ENCODE measurements around the gene FBXL15. TPM values are rescaled to one million over a fixed set of nuclear protein-coding genes. Genes with fewer than 3 reads are reported as not detected.
A peak's percentile ranks its signal among the peaks of the same experiment; 100 is the strongest.

Gene FBXL15
- total and polyA plus RNA-seq, 2 experiments from 2014 or later, result 18.5 to 36.1 TPM

- Histone ChIP-seq H3K79me2 (replicated peaks; ENCODE audit: insufficient read depth) (peaks cover 23% of the 10 kb centered on the region; the same call in 1 of the 2 replicates), H3K4me3 (peak overlapping the region; percentile 85), H3K4me2 (peak overlapping the region; percentile 96), H3K4me1 (ENCODE audit: insufficient read depth) (peaks cover 29% of the 10 kb centered on the region), H4K20me1 (replicated peaks; ENCODE audit: insufficient read depth) (no peaks in the 10 kb centered on the region), H3K27ac (ENCODE audit: low read depth) (peak overlapping the region; percentile 68), H2AFZ (peak overlapping the region; percentile 94), H3K9me2 (ENCODE audit: insufficient read depth) (no peaks in the 10 kb centered on the region), H3K27me3 (ENCODE audit: insufficient read depth) (peaks cover 5% of the 10 kb centered on the region; the same call in 1 of the 2 replicates), H3K36me3 (ENCODE audit: insufficient read depth) (no peaks in the 10 kb centered on the region), H3F3A (replicated peaks; ENCODE audit: low read depth) (0 out of 2 replicates have a peak, but pooled peaks cover 21% of the 10 kb centered on the region)
- peak; percentile 98 for DNase-seq (ENCODE audit: low spot score)
- H3K4me3 Mint-ChIP-seq, result peak overlapping the region; percentile 90
- peak; percentile 80 for ATAC-seq
- H3K27me3 Mint-ChIP-seq (ENCODE audit: insufficient read depth, low read depth, poor library complexity), result peaks cover 19% of the 10 kb centered on the region
- peak overlapping the region; percentile 90 for H3K27ac Mint-ChIP-seq
- no peaks in the 10 kb centered on the region for H3K9me3 Mint-ChIP-seq
- TF ChIP-seq, protein P1, sequence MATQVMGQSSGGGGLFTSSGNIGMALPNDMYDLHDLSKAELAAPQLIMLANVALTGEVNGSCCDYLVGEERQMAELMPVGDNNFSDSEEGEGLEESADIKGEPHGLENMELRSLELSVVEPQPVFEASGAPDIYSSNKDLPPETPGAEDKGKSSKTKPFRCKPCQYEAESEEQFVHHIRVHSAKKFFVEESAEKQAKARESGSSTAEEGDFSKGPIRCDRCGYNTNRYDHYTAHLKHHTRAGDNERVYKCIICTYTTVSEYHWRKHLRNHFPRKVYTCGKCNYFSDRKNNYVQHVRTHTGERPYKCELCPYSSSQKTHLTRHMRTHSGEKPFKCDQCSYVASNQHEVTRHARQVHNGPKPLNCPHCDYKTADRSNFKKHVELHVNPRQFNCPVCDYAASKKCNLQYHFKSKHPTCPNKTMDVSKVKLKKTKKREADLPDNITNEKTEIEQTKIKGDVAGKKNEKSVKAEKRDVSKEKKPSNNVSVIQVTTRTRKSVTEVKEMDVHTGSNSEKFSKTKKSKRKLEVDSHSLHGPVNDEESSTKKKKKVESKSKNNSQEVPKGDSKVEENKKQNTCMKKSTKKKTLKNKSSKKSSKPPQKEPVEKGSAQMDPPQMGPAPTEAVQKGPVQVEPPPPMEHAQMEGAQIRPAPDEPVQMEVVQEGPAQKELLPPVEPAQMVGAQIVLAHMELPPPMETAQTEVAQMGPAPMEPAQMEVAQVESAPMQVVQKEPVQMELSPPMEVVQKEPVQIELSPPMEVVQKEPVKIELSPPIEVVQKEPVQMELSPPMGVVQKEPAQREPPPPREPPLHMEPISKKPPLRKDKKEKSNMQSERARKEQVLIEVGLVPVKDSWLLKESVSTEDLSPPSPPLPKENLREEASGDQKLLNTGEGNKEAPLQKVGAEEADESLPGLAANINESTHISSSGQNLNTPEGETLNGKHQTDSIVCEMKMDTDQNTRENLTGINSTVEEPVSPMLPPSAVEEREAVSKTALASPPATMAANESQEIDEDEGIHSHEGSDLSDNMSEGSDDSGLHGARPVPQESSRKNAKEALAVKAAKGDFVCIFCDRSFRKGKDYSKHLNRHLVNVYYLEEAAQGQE (IDR thresholded peaks at IDR 0.05; ENCODE audit: unreplicated experiment), result peak; percentile 65
- TF ChIP-seq CREB1 (CRISPR knock-in tag; IDR thresholded peaks at IDR 0.05; ENCODE audit: low read depth), result peak; percentile 81
- TF ChIP-seq ZNF331 (CRISPR knock-in tag; IDR thresholded peaks at IDR 0.05; ENCODE audit: low read depth), result no peak
- peak; percentile 87 for TF ChIP-seq POLR2AphosphoS5 (IDR thresholded peaks at IDR 0.05; ENCODE audit: low read depth)
- TF ChIP-seq, protein P2, sequence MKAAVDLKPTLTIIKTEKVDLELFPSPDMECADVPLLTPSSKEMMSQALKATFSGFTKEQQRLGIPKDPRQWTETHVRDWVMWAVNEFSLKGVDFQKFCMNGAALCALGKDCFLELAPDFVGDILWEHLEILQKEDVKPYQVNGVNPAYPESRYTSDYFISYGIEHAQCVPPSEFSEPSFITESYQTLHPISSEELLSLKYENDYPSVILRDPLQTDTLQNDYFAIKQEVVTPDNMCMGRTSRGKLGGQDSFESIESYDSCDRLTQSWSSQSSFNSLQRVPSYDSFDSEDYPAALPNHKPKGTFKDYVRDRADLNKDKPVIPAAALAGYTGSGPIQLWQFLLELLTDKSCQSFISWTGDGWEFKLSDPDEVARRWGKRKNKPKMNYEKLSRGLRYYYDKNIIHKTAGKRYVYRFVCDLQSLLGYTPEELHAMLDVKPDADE (IDR thresholded peaks at IDR 0.05), result peak; percentile 84
- peaks cover 36% of the 10 kb centered on the region for H3K4me1 Mint-ChIP-seq
- H3K36me3 Mint-ChIP-seq (ENCODE audit: low read depth), result peaks cover 4% of the 10 kb centered on the region
These were observed 40.8 kb downstream of the FBXL15 start for GRCh38 chr10:102461187-102462054.

- no peak for ATAC-seq
- no peak for TF ChIP-seq JUNB (IDR thresholded peaks at IDR 0.05; ENCODE audit: unreplicated experiment)
- TF ChIP-seq STAT1 (IDR thresholded peaks at IDR 0.05; ENCODE audit: unreplicated experiment), result no peak
- TF ChIP-seq EZH2phosphoT487 (IDR thresholded peaks at IDR 0.05; ENCODE audit: unreplicated experiment), result no peak
- no peak for TF ChIP-seq NANOG (IDR thresholded peaks at IDR 0.05; ENCODE audit: borderline replicate concordance)
- TF ChIP-seq, protein P2 (IDR thresholded peaks at IDR 0.05), result no peak
- TF ChIP-seq, protein P3, sequence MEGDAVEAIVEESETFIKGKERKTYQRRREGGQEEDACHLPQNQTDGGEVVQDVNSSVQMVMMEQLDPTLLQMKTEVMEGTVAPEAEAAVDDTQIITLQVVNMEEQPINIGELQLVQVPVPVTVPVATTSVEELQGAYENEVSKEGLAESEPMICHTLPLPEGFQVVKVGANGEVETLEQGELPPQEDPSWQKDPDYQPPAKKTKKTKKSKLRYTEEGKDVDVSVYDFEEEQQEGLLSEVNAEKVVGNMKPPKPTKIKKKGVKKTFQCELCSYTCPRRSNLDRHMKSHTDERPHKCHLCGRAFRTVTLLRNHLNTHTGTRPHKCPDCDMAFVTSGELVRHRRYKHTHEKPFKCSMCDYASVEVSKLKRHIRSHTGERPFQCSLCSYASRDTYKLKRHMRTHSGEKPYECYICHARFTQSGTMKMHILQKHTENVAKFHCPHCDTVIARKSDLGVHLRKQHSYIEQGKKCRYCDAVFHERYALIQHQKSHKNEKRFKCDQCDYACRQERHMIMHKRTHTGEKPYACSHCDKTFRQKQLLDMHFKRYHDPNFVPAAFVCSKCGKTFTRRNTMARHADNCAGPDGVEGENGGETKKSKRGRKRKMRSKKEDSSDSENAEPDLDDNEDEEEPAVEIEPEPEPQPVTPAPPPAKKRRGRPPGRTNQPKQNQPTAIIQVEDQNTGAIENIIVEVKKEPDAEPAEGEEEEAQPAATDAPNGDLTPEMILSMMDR (conservative IDR thresholded peaks at IDR 0.05; ENCODE audit: low read depth in 2 of 2), result no peak
- TF ChIP-seq POLR2AphosphoS5 (IDR thresholded peaks at IDR 0.05; ENCODE audit: low read depth), result no peak
- TF ChIP-seq CREB1 (CRISPR knock-in tag; IDR thresholded peaks at IDR 0.05; ENCODE audit: low read depth), result no peak
- no peak overlapping the region for H3K27ac ChIP-seq (ENCODE audit: low read depth)
- DNase-seq (ENCODE audit: low spot score), result no peak
- H4K20me1 ChIP-seq (replicated peaks; ENCODE audit: insufficient read depth), result no peaks in the 10 kb centered on the region; the same call in 1 of the 2 replicates
- 0 out of 2 replicates have a peak, but pooled peaks cover 20% of the 10 kb centered on the region for H3F3A ChIP-seq (replicated peaks; ENCODE audit: low read depth)
- H3K27ac Mint-ChIP-seq, result no peak overlapping the region
- H3K9me3 Mint-ChIP-seq, result no peaks in the 10 kb centered on the region
- no peak overlapping the region for H2AFZ ChIP-seq
- H3K36me3 Mint-ChIP-seq (ENCODE audit: low read depth), result no peaks in the 10 kb centered on the region; the same call in 1 of the 3 replicates
- H3K4me2 ChIP-seq, result peak overlapping the region; percentile 96
- H3K9me2 ChIP-seq (ENCODE audit: insufficient read depth), result no peaks in the 10 kb centered on the region
- H3K79me2 ChIP-seq (replicated peaks; ENCODE audit: insufficient read depth), result peaks cover 23% of the 10 kb centered on the region; the same call in 1 of the 2 replicates
- peaks cover 5% of the 10 kb centered on the region; the same call in 1 of the 2 replicates for H3K27me3 ChIP-seq (ENCODE audit: insufficient read depth)
- H3K36me3 ChIP-seq (ENCODE audit: insufficient read depth), result no peaks in the 10 kb centered on the region
- peaks cover 16% of the 10 kb centered on the region for H3K27me3 Mint-ChIP-seq (ENCODE audit: insufficient read depth, low read depth, poor library complexity)
- peaks cover 36% of the 10 kb centered on the region for H3K4me1 Mint-ChIP-seq
- H3K4me3 ChIP-seq, result peak overlapping the region; percentile 85
- peaks cover 29% of the 10 kb centered on the region for H3K4me1 ChIP-seq (ENCODE audit: insufficient read depth)
- peak overlapping the region; percentile 90 for H3K4me3 Mint-ChIP-seq
These were observed 41.9 kb downstream of the FBXL15 start for GRCh38 chr10:102462512-102463054.
